GM10266 (cell line): ENCODE data around the gene SLX4.

Source experiments
- DNase-seq: peaks from one replicate; pipeline ENCODE4 v3.0.0; 2012; ENCODE audit errors: extremely low spot score
- CTCF ChIP-seq: IDR thresholded peaks from 2 replicates; pipeline ENCODE4 v1.5.1; 2012; ENCODE audit warnings: mild to moderate bottlenecking, low read depth; ENCODE audit not compliant: control insufficient read depth, insufficient read depth; ENCODE audit errors: missing control alignments

Gene SLX4

GRCh38 chr16:3584412-3584811 is 27.0 kb downstream of the SLX4 start:
- no peak for TF ChIP-seq CTCF

GRCh38 chr16:3583303-3584038 is 27.9 kb downstream of the SLX4 start:
- TF ChIP-seq CTCF, result no peak
- DNase-seq, result no peak

More at GRCh38 chr16:3584412-3584811, 27.0 kb downstream of the SLX4 start:
- no peak for DNase-seq

- TF ChIP-seq CTCF, result no peak
- DNase-seq, result no peak
Observed at GRCh38 chr16:3582276-3583165, 28.9 kb downstream of the SLX4 start.

GRCh38 chr16:3581392-3581791 is 30.0 kb downstream of the SLX4 start:
- no peak for DNase-seq
- no peak for TF ChIP-seq CTCF

GRCh38 chr16:3580686-3581085 is 30.7 kb downstream of the SLX4 start:
- no peak for TF ChIP-seq CTCF
- no peak for DNase-seq

- no peak for TF ChIP-seq CTCF
- DNase-seq, result no peak
Observed at GRCh38 chr16:3580251-3580651, 31.2 kb downstream of the SLX4 start.

GRCh38 chr16:3579776-3580175 is 31.6 kb downstream of the SLX4 start:
- no peak for TF ChIP-seq CTCF
- DNase-seq, result no peak
